DOHH2 (cell line): ENCODE measurements around the gene SLC5A10.

Experiments
- H3F3A ChIP-seq: fragments of 200-600 bp; sonication (generic), shearing (Covaris generic); 2 replicates; pipeline ENCODE4 v1.6.0; 2016; ENCODE audit warnings: antibody characterized with exemption, mild to moderate bottlenecking; ENCODE audit not compliant: control insufficient read depth, insufficient read depth
- H3K27ac ChIP-seq: fragments of 200-600 bp; sonication (generic); 2 replicates; pipeline ENCODE4 v1.5.1; 2014; ENCODE audit warnings: low read depth, mild to moderate bottlenecking, low read length, moderate library complexity
- H3K27me3 ChIP-seq: fragments of 200-600 bp; sonication (generic); 2 replicates; pipeline ENCODE4 v1.6.1; 2014; ENCODE audit warnings: mild to moderate bottlenecking, low read length, mixed read lengths; ENCODE audit not compliant: control insufficient read depth
- H3K36me3 ChIP-seq: fragments of 200-600 bp; sonication (generic); 2 replicates; pipeline ENCODE4 v1.6.1; 2014; ENCODE audit warnings: mild to moderate bottlenecking, low read length, moderate library complexity, mixed read lengths; ENCODE audit not compliant: control insufficient read depth
- H3K4me1 ChIP-seq: fragments of 200-600 bp; sonication (generic); 2 replicates; pipeline ENCODE4 v1.6.1; 2014; ENCODE audit warnings: mild to moderate bottlenecking, low read length, mixed read lengths; ENCODE audit not compliant: control insufficient read depth
- H3K4me2 ChIP-seq: fragments of 200-600 bp; sonication (generic); 2 replicates; pipeline ENCODE4 v1.6.0; 2014; ENCODE audit warnings: mild to moderate bottlenecking, low read length, moderate library complexity
- H3K4me3 ChIP-seq: fragments of 200-600 bp; sonication (generic); 2 replicates; pipeline ENCODE4 v1.5.1; 2014; ENCODE audit warnings: mild to moderate bottlenecking, low read length, mixed read lengths
- H3K79me2 ChIP-seq: fragments of 200-600 bp; sonication (generic); 2 replicates; pipeline ENCODE4 v1.6.1; 2014; ENCODE audit warnings: mild to moderate bottlenecking, low read length, mixed read lengths; ENCODE audit not compliant: control insufficient read depth
- H3K9me2 ChIP-seq: fragments of 200-600 bp; sonication (generic); replicated peaks from 2 replicates; pipeline ENCODE4 v1.6.1; 2014; ENCODE audit warnings: mild to moderate bottlenecking, low read length, mixed read lengths; ENCODE audit not compliant: control insufficient read depth
- H3K9me3 ChIP-seq: fragments of 200-600 bp; sonication (generic); 2 replicates; pipeline ENCODE4 v1.6.1; 2014; ENCODE audit warnings: antibody characterized with exemption, low read length, mixed read lengths; ENCODE audit not compliant: control insufficient read depth, insufficient read depth
- H4K20me1 ChIP-seq: fragments of 200-600 bp; sonication (generic); 2 replicates; pipeline ENCODE4 v1.6.0; 2014; ENCODE audit warnings: low read depth, mild to moderate bottlenecking, antibody characterized with exemption, low read length, moderate library complexity; ENCODE audit not compliant: control insufficient read depth, insufficient read depth
- EZH2phosphoT487 ChIP-seq: fragments of 200-600 bp; sonication (generic); IDR thresholded peaks from 2 replicates; pipeline ENCODE4 v1.6.1; 2017; ENCODE audit warnings: borderline replicate concordance, mild to moderate bottlenecking, antibody characterized with exemption, low read length, moderate library complexity, mixed read lengths
- TF ChIP-seq, protein P1 (sequence below): fragments of 200-600 bp; sonication (generic); IDR thresholded peaks from one replicate; pipeline ENCODE4 v1.5.1; 2014; ENCODE audit warnings: antibody characterized with exemption, mild to moderate bottlenecking, low read depth, low read length; ENCODE audit not compliant: poor library complexity, severe bottlenecking

SLC5A10 gene

DNA sequence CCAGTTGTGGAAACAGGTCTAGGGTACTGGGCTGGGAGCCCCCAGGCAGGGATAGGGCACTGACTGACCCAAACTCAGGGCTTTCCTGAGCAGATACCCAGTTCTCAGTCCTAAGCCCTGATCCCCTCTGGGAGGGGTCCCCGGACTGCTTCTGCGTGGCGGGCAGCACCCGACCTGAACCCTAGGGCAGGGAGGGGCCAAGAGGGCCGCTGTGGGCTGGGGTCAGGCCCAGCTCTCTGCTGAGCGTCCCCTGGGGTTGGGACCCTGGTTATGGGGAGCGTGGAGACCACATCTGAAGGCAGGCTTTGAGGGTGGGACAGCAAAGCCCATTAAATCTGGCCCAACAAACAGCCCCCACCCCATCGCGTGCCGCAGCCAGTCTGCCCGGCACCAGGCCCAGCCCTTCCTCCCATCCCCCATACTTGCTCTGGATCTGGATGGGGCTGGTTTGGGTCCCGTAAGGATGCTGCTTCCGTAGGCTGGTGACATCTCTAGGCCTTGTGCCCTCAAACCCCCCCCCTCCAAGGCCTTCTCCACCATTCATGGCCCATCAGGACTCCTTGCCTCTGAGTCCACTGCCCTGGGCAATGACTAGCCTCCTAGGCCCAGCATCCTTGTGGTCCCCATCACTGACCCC, 53.3 kb downstream of the SLC5A10 start:
- Histone ChIP-seq H3K27me3 (no peaks in the 10 kb centered on the region), H3K36me3 (peaks cover 25% of the 10 kb centered on the region), H3K79me2 (peaks cover 25% of the 10 kb centered on the region), H3K4me3 (peak overlapping the region; percentile 84), H4K20me1 (peaks cover 6% of the 10 kb centered on the region; the same call in 1 of the 2 replicates), H3K9me3 (no peaks in the 10 kb centered on the region), H3K4me1 (peaks cover 40% of the 10 kb centered on the region), H3K9me2 (no peaks in the 10 kb centered on the region), H3F3A (peaks cover 13% of the 10 kb centered on the region), H3K27ac (no peak overlapping the region), H3K4me2 (peak overlapping the region; percentile 79)
- TF ChIP-seq EZH2phosphoT487 = no peak
- TF ChIP-seq, protein P1, sequence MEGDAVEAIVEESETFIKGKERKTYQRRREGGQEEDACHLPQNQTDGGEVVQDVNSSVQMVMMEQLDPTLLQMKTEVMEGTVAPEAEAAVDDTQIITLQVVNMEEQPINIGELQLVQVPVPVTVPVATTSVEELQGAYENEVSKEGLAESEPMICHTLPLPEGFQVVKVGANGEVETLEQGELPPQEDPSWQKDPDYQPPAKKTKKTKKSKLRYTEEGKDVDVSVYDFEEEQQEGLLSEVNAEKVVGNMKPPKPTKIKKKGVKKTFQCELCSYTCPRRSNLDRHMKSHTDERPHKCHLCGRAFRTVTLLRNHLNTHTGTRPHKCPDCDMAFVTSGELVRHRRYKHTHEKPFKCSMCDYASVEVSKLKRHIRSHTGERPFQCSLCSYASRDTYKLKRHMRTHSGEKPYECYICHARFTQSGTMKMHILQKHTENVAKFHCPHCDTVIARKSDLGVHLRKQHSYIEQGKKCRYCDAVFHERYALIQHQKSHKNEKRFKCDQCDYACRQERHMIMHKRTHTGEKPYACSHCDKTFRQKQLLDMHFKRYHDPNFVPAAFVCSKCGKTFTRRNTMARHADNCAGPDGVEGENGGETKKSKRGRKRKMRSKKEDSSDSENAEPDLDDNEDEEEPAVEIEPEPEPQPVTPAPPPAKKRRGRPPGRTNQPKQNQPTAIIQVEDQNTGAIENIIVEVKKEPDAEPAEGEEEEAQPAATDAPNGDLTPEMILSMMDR = no peak

DNA sequence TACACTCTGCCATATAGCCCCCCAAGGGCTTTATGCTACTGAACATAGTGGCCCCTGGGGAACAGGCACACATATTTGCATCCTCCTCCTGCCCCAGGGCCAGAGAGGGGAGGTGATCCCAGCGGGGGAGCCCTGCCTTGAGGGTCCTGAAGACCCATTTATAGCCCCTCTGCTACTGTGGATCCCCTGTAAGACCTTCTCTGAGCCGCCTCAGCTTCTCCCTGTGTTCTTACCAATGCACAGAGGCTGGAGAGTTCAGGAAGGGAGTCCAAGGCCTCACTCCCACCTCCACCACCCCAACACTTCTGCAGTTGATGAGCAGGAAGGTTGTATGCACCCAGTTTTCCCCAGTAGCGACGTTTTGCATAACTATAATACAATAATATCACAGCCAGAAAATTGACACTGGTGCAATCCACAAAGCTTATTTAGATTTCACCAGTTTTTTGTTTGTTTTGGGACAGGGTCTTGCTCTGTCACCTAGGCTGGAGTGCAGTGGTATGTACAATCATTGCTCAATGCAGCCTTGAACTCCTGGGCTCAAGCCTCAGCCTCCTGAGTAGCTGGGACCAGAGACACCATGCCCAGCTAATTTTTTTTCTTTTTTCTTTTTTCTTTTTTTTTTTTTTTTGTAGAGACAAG, 53.9 kb downstream of the SLC5A10 start:
- H3K27ac ChIP-seq = no peak overlapping the region
- H4K20me1 ChIP-seq = peaks cover 6% of the 10 kb centered on the region; the same call in 1 of the 2 replicates
- TF ChIP-seq, protein P1 = no peak
- no peak for TF ChIP-seq EZH2phosphoT487
- H3K9me2 ChIP-seq = no peaks in the 10 kb centered on the region
- no peak overlapping the region for H3K4me3 ChIP-seq
- H3K9me3 ChIP-seq = no peaks in the 10 kb centered on the region
- peaks cover 13% of the 10 kb centered on the region for H3F3A ChIP-seq
- H3K79me2 ChIP-seq = peaks cover 25% of the 10 kb centered on the region
- H3K4me2 ChIP-seq = no peak overlapping the region
- peaks cover 25% of the 10 kb centered on the region for H3K36me3 ChIP-seq
- H3K27me3 ChIP-seq = no peaks in the 10 kb centered on the region
- H3K4me1 ChIP-seq = peaks cover 40% of the 10 kb centered on the region

DNA sequence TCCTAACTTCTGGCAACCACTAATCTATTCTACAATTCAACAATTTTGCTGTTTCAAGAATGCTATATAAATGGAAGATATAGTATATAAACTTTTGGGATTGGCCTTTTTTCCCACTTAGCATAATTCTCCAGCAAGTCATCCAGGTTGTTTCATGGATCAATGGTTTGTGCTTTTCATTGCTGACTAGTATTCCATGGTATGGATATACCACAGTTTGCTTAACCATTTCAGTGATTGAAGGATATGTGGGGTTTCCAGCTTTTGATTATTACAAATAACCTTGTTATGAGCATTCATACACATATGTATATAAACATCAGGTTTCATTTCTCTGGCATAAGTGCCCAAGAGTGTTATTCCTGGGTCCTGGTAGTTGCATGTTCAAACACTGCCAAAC, 54.7 kb downstream of the SLC5A10 start:
- Histone ChIP-seq H3K9me3 (no peaks in the 10 kb centered on the region), H3K27ac (no peak overlapping the region), H4K20me1 (peaks cover under 1% of the 10 kb centered on the region; the same call in 1 of the 2 replicates), H3F3A (peaks cover 13% of the 10 kb centered on the region), H3K27me3 (no peaks in the 10 kb centered on the region), H3K9me2 (no peaks in the 10 kb centered on the region), H3K4me2 (no peak overlapping the region), H3K4me3 (no peak overlapping the region), H3K36me3 (peaks cover 18% of the 10 kb centered on the region), H3K4me1 (peaks cover 34% of the 10 kb centered on the region), H3K79me2 (peaks cover 23% of the 10 kb centered on the region)
- TF ChIP-seq EZH2phosphoT487 = no peak
- TF ChIP-seq, protein P1 = no peak
